Epithelial cell of esophagus (primary cell): ENCODE measurements around the gene SLC19A1.

ENCODE experiments used
- DNase-seq: peaks from one replicate; pipeline ENCODE4 v3.0.0; 2010; ENCODE audit warnings: low read depth
- H3K4me3 ChIP-seq: 2 replicates; pipeline ENCODE4 v1.5.1; 2011; ENCODE audit warnings: mild to moderate bottlenecking, low read length, control low read depth
- CTCF ChIP-seq: IDR thresholded peaks from 2 replicates; pipeline ENCODE4 v1.5.1; 2011; ENCODE audit warnings: low read depth, mild to moderate bottlenecking, low read length, control low read depth, inconsistent platforms; ENCODE audit not compliant: insufficient read depth; ENCODE audit errors: missing control alignments

Gene SLC19A1

GRCh38 chr21:45576838-45577737 lies 34.8 kb upstream of the SLC19A1 start:
- no peak for DNase-seq
- no peak overlapping the region for H3K4me3 ChIP-seq
- TF ChIP-seq CTCF, result no peak

DNA sequence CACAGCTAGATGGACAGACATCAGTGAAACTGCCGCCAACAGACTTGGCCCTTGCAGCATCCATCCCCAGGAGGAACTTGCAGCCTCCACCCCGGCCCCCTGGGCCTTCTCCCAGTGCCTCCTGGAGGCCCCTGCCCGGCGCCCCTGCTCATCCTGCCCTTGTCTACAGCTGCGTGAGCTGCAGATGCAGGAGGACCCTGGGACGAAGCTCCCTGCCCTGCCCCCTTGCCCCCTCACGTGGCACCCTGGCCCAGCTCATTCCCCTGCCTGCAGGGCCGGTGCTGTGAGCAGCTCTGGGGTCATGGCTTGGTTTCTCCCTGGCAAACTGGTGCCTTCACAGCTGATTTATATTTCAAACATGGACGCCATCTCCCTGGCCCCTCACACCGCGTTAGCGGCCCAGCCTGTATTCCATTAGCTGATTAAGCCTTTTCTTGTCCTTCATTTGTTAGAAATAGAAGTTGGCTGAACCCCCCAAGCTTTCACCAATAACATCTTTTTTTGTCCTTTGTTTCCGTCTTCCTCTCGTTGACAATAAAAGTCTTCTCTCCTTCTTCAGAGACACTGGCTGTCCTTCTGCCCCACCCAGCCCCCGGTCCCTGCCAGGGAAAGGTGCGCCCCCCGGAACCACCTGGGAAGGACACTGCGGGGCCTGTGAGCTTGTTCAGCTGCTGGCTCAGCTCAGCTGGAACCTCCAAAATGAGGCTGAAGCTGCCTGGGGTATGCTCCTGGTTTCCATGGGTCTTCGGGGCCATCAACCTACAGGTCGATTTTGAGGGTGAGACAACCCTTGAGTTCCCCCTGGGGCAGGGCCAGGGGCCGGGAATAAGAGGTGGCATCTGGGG lies 34.0 kb upstream of the SLC19A1 start:
- TF ChIP-seq CTCF, result no peak
- no peak overlapping the region for H3K4me3 ChIP-seq
- no peak for DNase-seq

DNA sequence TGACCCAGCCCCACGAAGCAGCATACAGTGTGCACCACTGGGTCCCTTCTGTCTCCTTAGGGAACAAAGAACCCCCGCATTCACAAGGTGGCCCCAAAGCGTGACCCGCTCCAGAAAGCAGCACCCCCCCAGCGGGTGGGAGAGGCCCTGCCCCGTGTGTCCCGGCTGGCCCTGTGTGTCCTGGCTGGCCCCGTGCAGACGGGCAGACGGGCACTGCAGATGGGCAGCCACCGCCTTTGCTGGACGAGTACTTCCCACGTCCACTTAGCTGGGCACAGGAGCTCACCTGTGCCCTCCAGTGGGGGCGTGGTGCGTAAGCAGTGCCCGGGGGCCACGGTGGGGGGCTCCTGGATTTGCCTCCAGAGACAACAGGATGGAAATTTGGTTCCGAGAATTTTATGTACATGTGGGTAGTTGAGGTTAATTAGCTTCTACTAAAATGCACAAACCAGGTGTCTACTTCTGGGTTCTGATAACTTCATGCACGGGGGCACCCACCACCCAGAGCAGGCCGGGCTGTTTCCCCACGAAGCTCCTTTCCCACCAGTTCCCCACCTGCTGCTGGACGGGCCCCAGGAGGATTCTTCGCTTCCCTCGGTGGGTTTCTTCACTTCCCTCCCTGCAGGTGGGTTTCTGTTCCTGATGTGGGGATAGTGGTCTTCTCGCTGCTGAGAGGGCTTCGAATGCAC lies 33.2 kb upstream of the SLC19A1 start:
- no peak for DNase-seq
- H3K4me3 ChIP-seq, result no peak overlapping the region
- TF ChIP-seq CTCF, result no peak

DNA sequence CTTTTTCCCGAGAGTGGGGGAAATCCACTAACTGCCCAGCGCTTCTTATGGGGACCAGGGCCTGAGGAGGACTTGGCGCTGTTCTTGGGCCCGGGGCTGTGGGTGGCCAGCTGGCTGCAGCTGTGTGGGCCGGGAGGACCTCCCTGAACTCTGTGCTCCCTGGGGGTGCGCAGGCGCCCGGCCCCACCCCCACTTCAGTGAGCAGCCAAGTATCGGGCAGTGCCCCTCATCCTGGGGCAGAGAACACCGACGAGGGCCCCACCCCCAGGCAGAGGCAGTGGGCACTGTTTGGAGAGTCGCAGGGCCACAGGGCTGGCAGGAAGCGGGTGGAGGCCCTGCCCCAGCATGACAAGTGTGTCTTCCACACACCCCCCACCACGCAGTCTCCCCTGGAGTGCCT lies 32.5 kb upstream of the SLC19A1 start:
- TF ChIP-seq CTCF, result no peak
- no peak for DNase-seq
- no peak overlapping the region for H3K4me3 ChIP-seq

GRCh38 chr21:45574081-45574501 lies 31.9 kb upstream of the SLC19A1 start:
- no peak for DNase-seq
- no peak overlapping the region for H3K4me3 ChIP-seq
- no peak for TF ChIP-seq CTCF

- DNase-seq, result no peak
- H3K4me3 ChIP-seq, result no peak overlapping the region
- TF ChIP-seq CTCF, result no peak
Measured at GRCh38 chr21:45573452-45574035, 31.3 kb upstream of the SLC19A1 start.
